ENCODE measurements around the gene CFAP65. TPM values are rescaled to one million over a fixed set of nuclear protein-coding genes. Genes with fewer than 3 reads are reported as not detected.

Gene CFAP65
- total and polyA plus RNA-seq, 2 of the 13 experiments (the other 11 are each of a cell fraction or from before 2014, with no cell fraction given), result 0.05 TPM; not detected in 1

GRCh38 chr2:219057709-219058540, 16.6 kb upstream of the CFAP65 start (continued):
- TF ChIP-seq FOXK1 (CRISPR knock-in tag; IDR thresholded peaks at IDR 0.05; ENCODE audit: borderline replicate concordance, low read depth) (peak; percentile 23; the same call in 1 of the 2 replicates), ZNF878 (CRISPR knock-in tag; IDR thresholded peaks at IDR 0.05) (no peak), ETV6 (CRISPR knock-in tag; conservative IDR thresholded peaks at IDR 0.05) (peak; percentile 46; the same call in 1 of the 2 replicates), ZFP90 (CRISPR knock-in tag; IDR thresholded peaks at IDR 0.05; ENCODE audit: borderline replicate concordance) (peak; percentile 25; the same call in 1 of the 2 replicates), SPEN (CRISPR knock-in tag; IDR thresholded peaks at IDR 0.05; ENCODE audit: low read depth) (peak; percentile 78; the same call in 1 of the 2 replicates), AGO2 (optimal IDR thresholded peaks at IDR 0.05; ENCODE audit: low read depth, low read length) (peak; percentile 29), PITX1 (CRISPR knock-in tag; IDR thresholded peaks at IDR 0.05) (peak; percentile 68; the same call in 1 of the 2 replicates), DPF2 (CRISPR knock-in tag; IDR thresholded peaks at IDR 0.05; ENCODE audit: borderline replicate concordance, low read depth) (0 out of 2 replicates have a peak, but pooled peaks have one; percentile 16), RCOR2 (CRISPR knock-in tag; IDR thresholded peaks at IDR 0.05) (no peak), ZNF615 (CRISPR knock-in tag; IDR thresholded peaks at IDR 0.05; ENCODE audit: borderline replicate concordance) (no peak), SMC3 (IDR thresholded peaks at IDR 0.05; ENCODE audit: low read length) (peak; percentile 46; the same call in 1 of the 2 replicates), ZNF337 (CRISPR knock-in tag; IDR thresholded peaks at IDR 0.05; ENCODE audit: borderline replicate concordance, low read depth) (0 out of 2 replicates have a peak, but pooled peaks have one; percentile 32), ZNF672 (CRISPR knock-in tag; IDR thresholded peaks at IDR 0.05) (no peak)

Measured in HepG2 (cell line).